ENCODE measurements around the gene NDUFA11. TPM values are rescaled to one million over a fixed set of nuclear protein-coding genes. Genes with fewer than 3 reads are reported as not detected.

The NDUFA11 gene
- total and polyA plus RNA-seq, 2 of the 4 experiments (the other 2 are of a cell fraction), result 375 to 1,276 TPM

DNA sequence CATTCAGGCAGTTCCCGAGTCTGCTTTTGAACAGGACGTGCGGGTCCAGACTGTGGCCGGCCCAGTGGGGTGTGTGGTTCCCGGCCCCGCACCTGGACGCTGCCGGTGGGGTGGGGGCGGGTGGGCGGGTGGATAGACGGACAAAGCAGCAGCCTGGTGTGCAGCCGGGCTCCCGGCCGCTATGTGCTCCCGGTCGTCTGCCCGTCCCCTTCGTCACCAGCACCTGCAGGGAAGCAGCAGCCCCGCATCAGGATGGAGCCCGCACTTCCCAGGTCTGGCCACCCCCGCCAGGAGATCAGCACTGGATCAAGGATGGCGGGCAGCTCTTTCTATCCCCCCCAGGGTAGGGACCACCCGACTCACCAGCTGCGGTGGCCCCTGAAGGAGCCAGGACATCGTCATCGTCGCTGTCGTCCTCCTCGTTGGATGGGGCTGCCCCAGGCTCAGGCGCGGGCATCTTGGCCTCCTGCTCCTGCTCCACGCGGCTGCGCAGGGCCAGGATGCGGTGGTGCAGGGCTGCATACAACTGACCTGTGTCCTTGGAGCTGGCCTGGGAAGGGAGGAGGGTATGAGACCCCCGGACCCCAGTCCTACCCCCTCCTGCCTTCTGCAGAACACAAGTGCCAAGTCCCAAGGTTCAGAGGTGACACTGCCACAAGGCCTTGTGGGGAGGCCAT, 14.0 kb upstream of the NDUFA11 start:
- no TSS peak for BruUV-seq (replicated peaks)
- Histone ChIP-seq H3K27ac (ENCODE audit: insufficient read depth, low read length) (no peak overlapping the region), H2BK5ac (ENCODE audit: low read depth, low read length, poor library complexity, severe bottlenecking) (no peak overlapping the region), H3K36me3 (ENCODE audit: control insufficient read depth, insufficient read depth, low read length) (peaks cover 72% of the 10 kb centered on the region), H2AK9ac (replicated peaks; ENCODE audit: low read depth, low read length, poor library complexity) (no peak overlapping the region), H3K56ac (ENCODE audit: extremely low read depth, insufficient read depth, low read length) (no peak overlapping the region), H3K4me1 (ENCODE audit: control insufficient read depth, insufficient read depth, low read length) (peaks cover 11% of the 10 kb centered on the region), H2BK15ac (ENCODE audit: low read depth, low read length) (no peak overlapping the region), H3K4ac (ENCODE audit: low read depth, low read length) (no peak overlapping the region), H3K4me3 (ENCODE audit: insufficient read depth, low read depth, low read length) (no peak overlapping the region), H4K5ac (ENCODE audit: low read depth, low read length) (no peak overlapping the region), H2AK5ac (ENCODE audit: low read depth, low read length) (no peak overlapping the region), H3K23ac (ENCODE audit: low read depth, low read length) (no peak overlapping the region), H3K9me3 (ENCODE audit: control insufficient read depth, insufficient read depth, low read length) (no peaks in the 10 kb centered on the region), H3K14ac (replicated peaks; ENCODE audit: low read depth, low read length) (no peak overlapping the region), H2AFZ (replicated peaks; ENCODE audit: low read length, poor library complexity) (no peak overlapping the region), H2BK120ac (ENCODE audit: low read depth, low read length) (no peak overlapping the region), H4K8ac (ENCODE audit: low read depth in 2 of 2, low read length in 2 of 2) (no peak overlapping the region), H3K18ac (ENCODE audit: low read depth, low read length) (no peak overlapping the region), H3K79me1 (ENCODE audit: low read depth in 1 of 2, low read length in 2 of 2) (peaks cover 0 to 8% of the 10 kb centered on the region in 2 experiments; a peak in 1 of 4 replicates), H3K9ac (ENCODE audit: low read depth, low read length) (no peak overlapping the region), H2BK20ac (ENCODE audit: low read depth, low read length) (no peak overlapping the region), H4K20me1 (ENCODE audit: insufficient read depth, low read length) (peaks cover 4% of the 10 kb centered on the region; the same call in 1 of the 2 replicates), H3K4me2 (ENCODE audit: low read depth, low read length) (no peak overlapping the region), H3K27me3 (ENCODE audit: control insufficient read depth, insufficient read depth, low read length) (no peaks in the 10 kb centered on the region), H3K9me1 (ENCODE audit: insufficient read depth, low read length) (no peaks in the 10 kb centered on the region), H4K91ac (ENCODE audit: insufficient read depth, low read depth, low read length) (no peak overlapping the region)
- CTCF ChIA-PET, result no interaction called here
- ATAC-seq (ENCODE audit: low read depth) (no peak), DNase-seq (no peak)
- in situ Hi-C loops (cut with MboI; ENCODE audit: low sequenced_read_pairs) (no loop called here), dilution Hi-C loops (cut with HindIII; ENCODE audit: low sequenced_read_pairs, unreplicated experiment) (no loop called here), intact Hi-C loops (cut with micrococcal nuclease) (no loop called here)
- TF ChIP-seq RFX5 (IDR thresholded peaks at IDR 0.05; ENCODE audit: low read depth, low read length) (no peak), RCOR1 (IDR thresholded peaks at IDR 0.05; ENCODE audit: insufficient replicate concordance, low read length) (no peak), MXI1 (IDR thresholded peaks at IDR 0.05; ENCODE audit: borderline replicate concordance, low read depth, low read length) (no peak), MAFK (IDR thresholded peaks at IDR 0.05; ENCODE audit: low read depth, low read length) (no peak), RAD21 (IDR thresholded peaks at IDR 0.05; ENCODE audit: low read length) (no peak)
- POLR2A ChIA-PET (ENCODE audit: unreplicated experiment), result no interaction called here
- WGBS, 2 experiments (ENCODE audit: extremely low coverage in 2 of 2, insufficient read length in 1 of 2), result 90% methylated on average over 12 of the region's 36 CpGs; no CpG with 5 or more reads in 1 of the 2 experiments
